SK-N-SH (cell line): ENCODE data around the gene WNT16. TPM values are rescaled to one million over a fixed set of nuclear protein-coding genes. Genes with fewer than 3 reads are reported as not detected.

Source experiments
- CTCF ChIA-PET: fragments of 300-600, 350-600 bp; formaldehyde crosslinking; extraction: SDS; loops from one replicate; lab custom pipeline; 2021; lab: Yijun Ruan, JAX
- POLR2A ChIA-PET: fragments of 350-600 bp; sonication (Branson Sonifier 250); formaldehyde crosslinking; extraction: SDS; loops from one replicate; lab custom pipeline; 2020; ENCODE audit warnings: antibody characterized with exemption, inconsistent platforms; lab: Yijun Ruan, JAX
- DNase-seq: peaks from one replicate; pipeline ENCODE4 v3.0.0; 2012
- H2AFZ ChIP-seq: fragments of 200-600 bp; sonication (generic); 2 replicates; pipeline ENCODE4 v1.8.1; 2016; ENCODE audit warnings: antibody characterized with exemption, mild to moderate bottlenecking, low read depth
- H3F3A ChIP-seq: fragments of 200-600 bp; sonication (generic); replicated peaks from 2 replicates; pipeline ENCODE3; 2016; ENCODE audit warnings: antibody characterized with exemption, mild to moderate bottlenecking; ENCODE audit not compliant: insufficient read depth
- H3K27ac ChIP-seq, 2 experiments: fragments of 200-500 bp in 1 of 2; fragments of 200-600 bp in 1 of 2; sonication (Bioruptor generic) in 1 of 2; sonication (generic), shearing (Covaris generic) in 1 of 2; 2 replicates each; pipeline versions ENCODE4 v1.5.1 to v1.6.1; 2014 to 2016; ENCODE audit warnings: low read depth in 2 of 2, inconsistent platforms in 1 of 2, low read length in 1 of 2, mild to moderate bottlenecking in 1 of 2, mixed read lengths in 1 of 2
- H3K27me3 ChIP-seq: fragments of 200-600 bp; sonication (generic), shearing (Covaris generic); 2 replicates; pipeline ENCODE4 v1.6.1; 2016; ENCODE audit warnings: mixed run types; ENCODE audit not compliant: insufficient read depth
- H3K36me3 ChIP-seq, 2 experiments: fragments of 200-500 bp in 1 of 2; fragments of 200-600 bp in 1 of 2; sonication (Bioruptor generic) in 1 of 2; sonication (generic) in 1 of 2; replicated peaks in 1 of 2; 2 replicates each; pipeline versions ENCODE3 to v1.5.1; 2014 to 2016; ENCODE audit warnings: low read length in 1 of 2, mild to moderate bottlenecking in 1 of 2; ENCODE audit not compliant: insufficient read depth in 2 of 2, control insufficient read depth in 1 of 2
- H3K4me1 ChIP-seq, 2 experiments: fragments of 200-500 bp in 1 of 2; fragments of 200-600 bp in 1 of 2; sonication (Bioruptor generic) in 1 of 2; sonication (generic), shearing (Covaris generic) in 1 of 2; 2 replicates each; pipeline versions ENCODE4 v1.5.1 to v1.6.1; 2014 to 2016; ENCODE audit warnings: low read depth in 1 of 2, low read length in 1 of 2, mixed run types in 1 of 2; ENCODE audit not compliant: insufficient read depth in 2 of 2, control insufficient read depth in 1 of 2
- H3K4me2 ChIP-seq: fragments of 200-600 bp; sonication (generic), shearing (Covaris generic); 2 replicates; pipeline ENCODE4 v1.6.1; 2017; ENCODE audit warnings: mixed run types
- H3K4me3 ChIP-seq, 2 experiments: fragments of 200-500 bp in 1 of 2; fragments of 200-600 bp in 1 of 2; sonication (Bioruptor generic) in 1 of 2; sonication (generic), shearing (Covaris generic) in 1 of 2; 2 replicates each; pipeline versions ENCODE4 v1.5.1 to v1.8.1; 2014 to 2016; ENCODE audit warnings: low read depth in 2 of 2, inconsistent platforms in 1 of 2, low read length in 1 of 2, mild to moderate bottlenecking in 1 of 2, mixed read lengths in 1 of 2, moderate library complexity in 1 of 2
- H3K79me2 ChIP-seq: fragments of 200-600 bp; sonication (generic); 2 replicates; pipeline ENCODE4 v1.8.1; 2017; ENCODE audit warnings: mild to moderate bottlenecking; ENCODE audit not compliant: insufficient read depth
- H3K9ac ChIP-seq: fragments of 200-600 bp; sonication (generic); 2 replicates; pipeline ENCODE4 v1.6.1; 2017; ENCODE audit warnings: mixed run types
- H3K9me2 ChIP-seq: fragments of 200-600 bp; sonication (generic); 2 replicates; pipeline ENCODE4 v1.6.1; 2017; ENCODE audit warnings: mixed run types
- H3K9me3 ChIP-seq: fragments of 200-600 bp; sonication (generic); 2 replicates; pipeline ENCODE4 v1.6.1; 2017; ENCODE audit warnings: mixed run types, mild to moderate bottlenecking, moderate library complexity
- H4K20me1 ChIP-seq: fragments of 200-600 bp; sonication (generic); 2 replicates; pipeline ENCODE4 v1.6.1; 2017; ENCODE audit warnings: mild to moderate bottlenecking, mixed run types; ENCODE audit not compliant: insufficient read depth
- CHD2 ChIP-seq: fragments of 150-350 bp; IDR thresholded peaks from 2 replicates; pipeline ENCODE4 v1.6.1; 2018; ENCODE audit warnings: low read length; ENCODE audit not compliant: partially characterized antibody
- CTCF ChIP-seq: fragments of 200-600 bp; sonication (generic); IDR thresholded peaks from 2 replicates; pipeline ENCODE4 v1.6.1; 2017; ENCODE audit warnings: antibody characterized with exemption, mild to moderate bottlenecking, moderate library complexity
- EZH2phosphoT487 ChIP-seq: fragments of 200-600 bp; sonication (generic); IDR thresholded peaks from 2 replicates; pipeline ENCODE4 v1.6.1; 2017; ENCODE audit warnings: low read depth, mixed run types, mild to moderate bottlenecking, antibody characterized with exemption, moderate library complexity, borderline replicate concordance
- FOSL2 ChIP-seq: IDR thresholded peaks from 2 replicates; pipeline ENCODE4 v1.4.0; 2012; ENCODE audit warnings: low read depth, mild to moderate bottlenecking, moderate library complexity, borderline replicate concordance
- FOXJ3 ChIP-seq: sonication (generic); formaldehyde crosslinking; IDR thresholded peaks from 2 replicates; pipeline ENCODE4 v1.5.1; 2020; ENCODE audit warnings: mild to moderate bottlenecking, missing genetic modification reagents
- IRF3 ChIP-seq: fragments of 150-350 bp; IDR thresholded peaks from 2 replicates; pipeline ENCODE4 v1.6.1; 2016; ENCODE audit warnings: mild to moderate bottlenecking, low read depth, low read length
- PBX3 ChIP-seq: IDR thresholded peaks from 2 replicates; pipeline ENCODE4; 2012
- RAD21 ChIP-seq: IDR thresholded peaks from 2 replicates; pipeline ENCODE4 v1.6.1; 2012; ENCODE audit warnings: mild to moderate bottlenecking, low read length
- RCOR1 ChIP-seq: fragments of 150-350 bp; IDR thresholded peaks from 2 replicates; pipeline ENCODE4 v1.6.1; 2017; ENCODE audit warnings: antibody characterized with exemption, low read length
- RFX5 ChIP-seq: IDR thresholded peaks from 2 replicates; pipeline ENCODE4 v1.6.1; 2012; ENCODE audit warnings: mild to moderate bottlenecking, improper control_type of control experiment, low read length
- SIN3A ChIP-seq: IDR thresholded peaks from 2 replicates; pipeline ENCODE4 v1.6.1; 2012; ENCODE audit warnings: low read depth, mild to moderate bottlenecking, low read length, moderate library complexity, borderline replicate concordance
- SMC3 ChIP-seq: IDR thresholded peaks from 2 replicates; pipeline ENCODE4 v1.6.1; 2012; ENCODE audit warnings: low read depth, low read length, improper control_type of control experiment
- TCF12 ChIP-seq: IDR thresholded peaks from 2 replicates; pipeline ENCODE4 v1.4.0; 2012
- USF1 ChIP-seq: IDR thresholded peaks from 2 replicates; pipeline ENCODE4 v1.4.0; 2012; ENCODE audit warnings: low read depth, borderline replicate concordance
- USF2 ChIP-seq: fragments of 150-350 bp; IDR thresholded peaks from 2 replicates; pipeline ENCODE4 v1.6.1; 2017; ENCODE audit warnings: antibody characterized with exemption, low read length, low read depth, borderline replicate concordance
- WGBS: methylation state at CpG from one replicate; pipeline ENCODE4 v1.1.6; 2017; ENCODE audit warnings: low lambda C conversion rate; 5-methylcytosine and 5-hydroxymethylcytosine counted together
- polyA plus RNA-seq, 3 experiments: library from polyadenylated mRNA; depleted of rRNA; stranded (reverse); fragments of >200 nt; gene quantifications; 2 replicates each; pipeline ENCODE4 v1.2.3, GENCODE V29; 2012
- TF ChIP-seq, protein P1 (sequence below): IDR thresholded peaks from 2 replicates; pipeline ENCODE4 v1.6.1; 2012; ENCODE audit warnings: mild to moderate bottlenecking, low read depth, low read length, moderate library complexity

Gene WNT16
- polyA plus RNA-seq, 1 of the 3 experiments (the other 2 are of a cell fraction), result 0.05 TPM

DNA sequence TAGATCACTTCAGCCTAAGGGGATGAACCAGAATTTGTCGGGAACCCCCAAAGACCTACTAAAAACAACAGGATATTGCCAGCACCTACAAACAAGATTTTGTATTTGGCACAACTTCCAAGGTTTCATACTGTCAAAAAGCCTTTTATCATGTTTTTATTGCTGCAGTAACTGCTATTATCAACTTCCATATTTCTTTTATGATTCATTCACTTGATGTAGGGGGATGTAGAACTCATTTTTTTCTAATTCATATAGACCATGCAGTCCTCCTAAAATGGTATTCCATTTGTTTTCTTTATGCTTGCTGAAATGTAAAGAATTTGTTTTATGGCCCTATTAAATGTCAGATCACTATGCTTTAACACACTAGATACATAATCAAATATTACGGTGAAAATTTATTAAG, 30.0 kb upstream of the WNT16 start:
- H3K4me3 ChIP-seq, result no peak overlapping the region
- H2AFZ ChIP-seq, result no peak overlapping the region
- H3K27me3 ChIP-seq, result no peaks in the 10 kb centered on the region
- POLR2A ChIA-PET, result no interaction called here
- no peak for TF ChIP-seq CHD2
- TF ChIP-seq EZH2phosphoT487, result no peak
- TF ChIP-seq USF1, result no peak
- no peak for TF ChIP-seq TCF12
- TF ChIP-seq RAD21, result no peak
- no peak for TF ChIP-seq RCOR1
- TF ChIP-seq, protein P1, sequence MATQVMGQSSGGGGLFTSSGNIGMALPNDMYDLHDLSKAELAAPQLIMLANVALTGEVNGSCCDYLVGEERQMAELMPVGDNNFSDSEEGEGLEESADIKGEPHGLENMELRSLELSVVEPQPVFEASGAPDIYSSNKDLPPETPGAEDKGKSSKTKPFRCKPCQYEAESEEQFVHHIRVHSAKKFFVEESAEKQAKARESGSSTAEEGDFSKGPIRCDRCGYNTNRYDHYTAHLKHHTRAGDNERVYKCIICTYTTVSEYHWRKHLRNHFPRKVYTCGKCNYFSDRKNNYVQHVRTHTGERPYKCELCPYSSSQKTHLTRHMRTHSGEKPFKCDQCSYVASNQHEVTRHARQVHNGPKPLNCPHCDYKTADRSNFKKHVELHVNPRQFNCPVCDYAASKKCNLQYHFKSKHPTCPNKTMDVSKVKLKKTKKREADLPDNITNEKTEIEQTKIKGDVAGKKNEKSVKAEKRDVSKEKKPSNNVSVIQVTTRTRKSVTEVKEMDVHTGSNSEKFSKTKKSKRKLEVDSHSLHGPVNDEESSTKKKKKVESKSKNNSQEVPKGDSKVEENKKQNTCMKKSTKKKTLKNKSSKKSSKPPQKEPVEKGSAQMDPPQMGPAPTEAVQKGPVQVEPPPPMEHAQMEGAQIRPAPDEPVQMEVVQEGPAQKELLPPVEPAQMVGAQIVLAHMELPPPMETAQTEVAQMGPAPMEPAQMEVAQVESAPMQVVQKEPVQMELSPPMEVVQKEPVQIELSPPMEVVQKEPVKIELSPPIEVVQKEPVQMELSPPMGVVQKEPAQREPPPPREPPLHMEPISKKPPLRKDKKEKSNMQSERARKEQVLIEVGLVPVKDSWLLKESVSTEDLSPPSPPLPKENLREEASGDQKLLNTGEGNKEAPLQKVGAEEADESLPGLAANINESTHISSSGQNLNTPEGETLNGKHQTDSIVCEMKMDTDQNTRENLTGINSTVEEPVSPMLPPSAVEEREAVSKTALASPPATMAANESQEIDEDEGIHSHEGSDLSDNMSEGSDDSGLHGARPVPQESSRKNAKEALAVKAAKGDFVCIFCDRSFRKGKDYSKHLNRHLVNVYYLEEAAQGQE, result no peak
- TF ChIP-seq FOSL2, result no peak
- TF ChIP-seq PBX3, result no peak
- no peak for TF ChIP-seq SMC3
- no peak for TF ChIP-seq USF2
- TF ChIP-seq CTCF, result no peak
- no peak for TF ChIP-seq RFX5
- TF ChIP-seq SIN3A, result no peak
- TF ChIP-seq FOXJ3, result no peak
- TF ChIP-seq IRF3, result no peak
- TF ChIP-seq, all 33 proteins: peak for 0
- WGBS, result 59% methylated on average over 2 of the region's 2 CpGs
- CTCF ChIA-PET, result interaction anchor here (1.0 to 1.1 kb wide), 2 partner anchors 31 to 191 kb away, joined by 3 read pairs; no protein-coding TSS in a partner anchor
- Histone ChIP-seq H3K79me2 (no peaks in the 10 kb centered on the region), H3K9me3 (no peaks in the 10 kb centered on the region), H3K36me3 (no peaks in the 10 kb centered on the region), H3K4me2 (no peak overlapping the region), H4K20me1 (no peaks in the 10 kb centered on the region), H3K9ac (no peak overlapping the region), H3K27ac (peak overlapping the region in 1 of 2 experiments; percentile 81; a peak in 2 of 4 replicates), H3F3A (no peaks in the 10 kb centered on the region), H3K9me2 (no peaks in the 10 kb centered on the region), H3K4me1 (peaks cover 0 to 37% of the 10 kb centered on the region in 2 experiments; a peak in 2 of 4 replicates)
- no peak for DNase-seq
